Glomerular visceral epithelial cell (primary cell): Measurements from ENCODE around the gene AHSA1.
A peak's percentile ranks its signal among the peaks of the same experiment; 100 is the strongest.
"Not testable (repeated sequence)": the region's sequence is repeated elsewhere in the genome, so short reads cannot be mapped to it uniquely, and the experiment has no call there.

Experiments
- DNase-seq: peaks from one replicate; pipeline ENCODE4 v3.0.0-alpha.2; 2016; ENCODE audit errors: extremely low spot score

AHSA1 gene

GRCh38 chr14:77457522-77458248 is at the start of gene AHSA1, which contains the start of gene VIPAS39:
Gene AHSA1, plus strand, starts transcription at chr14:77458093. Its CDS starts 97 bp downstream, at chr14:77458190.
Gene VIPAS39, minus strand, starts transcription at chr14:77457601. Its CDS starts 3,499 bp downstream, at chr14:77454102.
- DNase-seq, result peak; percentile 98

- peak; percentile 4 for DNase-seq
Observed at GRCh38 chr14:77409131-77409533, 48.8 kb upstream of the AHSA1 start.

GRCh38 chr14:77415403-77416030 is 42.4 kb upstream of the AHSA1 start:
- DNase-seq, result not testable (repeated sequence)

- DNase-seq, result not testable (repeated sequence)
Observed at GRCh38 chr14:77416098-77416497, 41.8 kb upstream of the AHSA1 start.

GRCh38 chr14:77416836-77417235 is 41.1 kb upstream of the AHSA1 start:
- DNase-seq, result no peak

GRCh38 chr14:77421201-77421600 is 36.7 kb upstream of the AHSA1 start:
- no peak for DNase-seq

GRCh38 chr14:77423423-77423822 is 34.5 kb upstream of the AHSA1 start, which contains the start of gene NOXRED1:
Gene NOXRED1, minus strand, starts transcription at chr14:77423523. Its CDS starts 634 bp downstream, at chr14:77422889.
- no peak for DNase-seq

GRCh38 chr14:77424862-77425261 is 33.0 kb upstream of the AHSA1 start:
- DNase-seq, result no peak

- no peak for DNase-seq
Observed at GRCh38 chr14:77426396-77426795, 31.5 kb upstream of the AHSA1 start.

GRCh38 chr14:77436042-77436441 is 21.9 kb upstream of the AHSA1 start:
- no peak for DNase-seq

- no peak for DNase-seq
Observed at GRCh38 chr14:77438596-77438995, 19.3 kb upstream of the AHSA1 start.

- DNase-seq, result no peak
Observed at GRCh38 chr14:77439861-77440260, 18.0 kb upstream of the AHSA1 start.

- DNase-seq, result no peak
Observed at GRCh38 chr14:77442196-77442595, 15.7 kb upstream of the AHSA1 start.

GRCh38 chr14:77455966-77456640 is 1.8 kb upstream of the AHSA1 start:
- no peak for DNase-seq

- DNase-seq, result no peak
Observed at GRCh38 chr14:77457115-77457521, 775 bp upstream of the AHSA1 start.

GRCh38 chr14:77458249-77458950 is 507 bp downstream of the AHSA1 start:
- peak; percentile 41 for DNase-seq

- DNase-seq, result peak; percentile 71
Observed at GRCh38 chr14:77459072-77459723, 1.3 kb downstream of the AHSA1 start.

GRCh38 chr14:77467801-77468200 is 9.9 kb downstream of the AHSA1 start:
- DNase-seq, result no peak

- DNase-seq, result no peak
Observed at GRCh38 chr14:77469067-77469505, 11.2 kb downstream of the AHSA1 start.

GRCh38 chr14:77469539-77469938 is 11.6 kb downstream of the AHSA1 start:
- no peak for DNase-seq

GRCh38 chr14:77470224-77470870 is 12.5 kb downstream of the AHSA1 start:
- DNase-seq, result no peak
